Endothelial cell of umbilical vein (primary cell): ENCODE data around the gene NAV3. TPM values are rescaled to one million over a fixed set of nuclear protein-coding genes. Genes with fewer than 3 reads are reported as not detected.

Experiments used
- BruUV-seq: library from RNA; stranded (reverse); fragments of 400-500 nt; replicated peaks from 2 replicates; lab custom pipeline; 2021; lab: Mats Ljungman, UMichigan
- CTCF ChIA-PET: fragments of 300-600, 350-600 bp; sonication (Branson Sonifier 250); formaldehyde crosslinking; loops from one replicate; lab custom pipeline; 2021; ENCODE audit warnings: antibody characterized with exemption, inconsistent platforms; lab: Charles Lee
- POLR2A ChIA-PET: fragments of 300-600, 350-600 bp; sonication (Branson Sonifier 250); formaldehyde crosslinking; loops from one replicate; lab custom pipeline; 2021; ENCODE audit warnings: antibody characterized with exemption, inconsistent platforms; lab: Charles Lee
- DNase-seq: peaks from one replicate; pipeline ENCODE4 v3.0.0-alpha.2; 2011; ENCODE audit warnings: low read depth, low spot score
- FAIRE-seq: peaks from 2 replicates; lab custom pipeline; 2011; peaks lifted over from hg19 to GRCh38; lab: Jason Lieb, UNC
- H2AFZ ChIP-seq: 2 replicates; pipeline ENCODE4 v1.6.0; 2012; ENCODE audit warnings: low read depth, low read length, control low read depth, inconsistent platforms
- H3K27ac ChIP-seq: 2 replicates; pipeline ENCODE4 v1.5.1; 2011; ENCODE audit warnings: low read depth, mild to moderate bottlenecking, control low read depth, low read length, moderate library complexity; ENCODE audit not compliant: insufficient read depth
- H3K27me3 ChIP-seq, 2 experiments: 2 replicates each; pipeline versions ENCODE4 v1.6.0 to v1.6.1; 2011; ENCODE audit warnings: low read length in 2 of 2, mixed read lengths in 1 of 2; ENCODE audit not compliant: control insufficient read depth in 2 of 2, insufficient read depth in 2 of 2
- H3K36me3 ChIP-seq, 2 experiments: 2 replicates in 1 of 2; 3 replicates in 1 of 2; pipeline ENCODE4 v1.5.1; 2011; ENCODE audit warnings: low read length in 2 of 2, mild to moderate bottlenecking in 1 of 2, moderate library complexity in 1 of 2; ENCODE audit not compliant: control insufficient read depth in 2 of 2, insufficient read depth in 2 of 2; ENCODE audit errors: extremely low read depth in 1 of 2
- H3K4me1 ChIP-seq: 3 replicates; pipeline ENCODE4 v1.5.1; 2011; ENCODE audit warnings: mild to moderate bottlenecking, low read length; ENCODE audit not compliant: control insufficient read depth, insufficient read depth; ENCODE audit errors: extremely low read depth
- H3K4me2 ChIP-seq: 2 replicates; pipeline ENCODE4 v1.6.1; 2011; ENCODE audit warnings: low read length, control low read depth, mixed read lengths; ENCODE audit not compliant: insufficient read depth
- H3K4me3 ChIP-seq, 3 experiments: fragments of 200-600 bp in 1 of 3; sonication (generic), shearing (Covaris generic) in 1 of 3; replicated peaks in 1 of 3; 2 replicates each; pipeline ENCODE4 v1.5.1; 2011 to 2016; ENCODE audit warnings: control low read depth in 3 of 3, low read length in 3 of 3, mild to moderate bottlenecking in 2 of 3, inconsistent platforms in 1 of 3, low read depth in 1 of 3, moderate library complexity in 1 of 3; ENCODE audit not compliant: insufficient read depth in 1 of 3
- H3K79me2 ChIP-seq: 2 replicates; pipeline ENCODE4 v1.6.0; 2012; ENCODE audit warnings: low read length, inconsistent platforms; ENCODE audit not compliant: control insufficient read depth, insufficient read depth
- H3K9ac ChIP-seq: replicated peaks from 2 replicates; pipeline ENCODE3; 2011; ENCODE audit warnings: low read length, control low read depth; ENCODE audit not compliant: insufficient read depth; ENCODE audit errors: extremely low read depth
- H3K9me1 ChIP-seq: replicated peaks from 3 replicates; pipeline ENCODE4 v1.6.0; 2011; ENCODE audit warnings: mild to moderate bottlenecking, low read length; ENCODE audit not compliant: control insufficient read depth, insufficient read depth; ENCODE audit errors: extremely low read depth
- H3K9me3 ChIP-seq: replicated peaks from 2 replicates; pipeline ENCODE4 v1.5.1; 2012; ENCODE audit warnings: low read length, inconsistent platforms; ENCODE audit not compliant: control insufficient read depth, insufficient read depth
- H4K20me1 ChIP-seq: replicated peaks from 2 replicates; pipeline ENCODE3; 2011; ENCODE audit warnings: mild to moderate bottlenecking, low read length; ENCODE audit not compliant: control insufficient read depth, insufficient read depth; ENCODE audit errors: extremely low read depth
- EZH2 ChIP-seq: IDR thresholded peaks from 2 replicates; pipeline ENCODE4 v1.6.1; 2012; ENCODE audit warnings: borderline replicate concordance, low read depth, mild to moderate bottlenecking, moderate library complexity, low read length, inconsistent platforms; ENCODE audit not compliant: severe bottlenecking
- GATA2 ChIP-seq: IDR thresholded peaks from 2 replicates; pipeline ENCODE4 v1.7.0; 2011; ENCODE audit warnings: low read depth, mild to moderate bottlenecking, moderate library complexity, mixed read lengths, low read length; ENCODE audit not compliant: insufficient read length, insufficient read depth
- JUN ChIP-seq: IDR thresholded peaks from 2 replicates; pipeline ENCODE4 v1.6.1; 2011; ENCODE audit warnings: borderline replicate concordance, low read depth; ENCODE audit not compliant: insufficient read length, insufficient read depth
- MYC ChIP-seq: IDR thresholded peaks from one replicate; pipeline ENCODE4 v1.6.1; 2011; ENCODE audit warnings: mild to moderate bottlenecking, low read depth, low read length
- POLR2AphosphoS5 ChIP-seq: IDR thresholded peaks from 2 replicates; pipeline ENCODE4 v1.6.1; 2012; ENCODE audit warnings: low read depth, mild to moderate bottlenecking, control low read depth, low read length, moderate library complexity; ENCODE audit not compliant: insufficient read depth
- dilution Hi-C: fragments of 300-500 bp; cut with MboI; formaldehyde crosslinking; loops from one replicate; pipeline ENCODE4 v1.15.0; 2019; ENCODE audit warnings: low sequenced_read_pairs; ENCODE audit not compliant: extremely low pct_ligation_motif_present
- intact Hi-C: fragments of 100-400 bp; cut with micrococcal nuclease; formaldehyde crosslinking; loops from one replicate; pipeline ENCODE4 v1.10.0; 2022
- polyA plus RNA-seq, 4 experiments: library from polyadenylated mRNA; depleted of rRNA in 3 of 4; stranded (reverse) in 3 of 4; unstranded in 1 of 4; fragments of >200 nt; gene quantifications; 2 replicates each; pipeline versions ENCODE4 v1.2.1 to v1.2.3, GENCODE V29; 2011 to 2012; ENCODE audit warnings: missing spikeins in 1 of 4
- total RNA-seq: library from RNA; stranded (reverse); gene quantifications from 2 replicates; pipeline ENCODE4 v1.2.3, GENCODE V29; 2021
- TF ChIP-seq, protein P1 (sequence below): IDR thresholded peaks from 2 replicates; pipeline ENCODE4 v1.6.1; 2011; ENCODE audit not compliant: insufficient read depth, insufficient read length
- TF ChIP-seq, protein P2 (sequence below), 2 donors: IDR thresholded peaks; 1 replicate in 1 of 2; 2 replicates in 1 of 2; pipeline ENCODE4 v1.5.1; 2011; ENCODE audit warnings: low read length in 2 of 2, mild to moderate bottlenecking in 2 of 2, moderate library complexity in 2 of 2, control low read depth in 1 of 2, inconsistent platforms in 1 of 2, low read depth in 1 of 2; ENCODE audit not compliant: insufficient read depth in 1 of 2; ENCODE audit errors: extremely low read depth in 1 of 2

NAV3 gene
- total and polyA plus RNA-seq, 2 donors (not counting 3 experiments of a cell fraction or from before 2014, with no cell fraction given): 6.7 to 40.1 TPM

DNA sequence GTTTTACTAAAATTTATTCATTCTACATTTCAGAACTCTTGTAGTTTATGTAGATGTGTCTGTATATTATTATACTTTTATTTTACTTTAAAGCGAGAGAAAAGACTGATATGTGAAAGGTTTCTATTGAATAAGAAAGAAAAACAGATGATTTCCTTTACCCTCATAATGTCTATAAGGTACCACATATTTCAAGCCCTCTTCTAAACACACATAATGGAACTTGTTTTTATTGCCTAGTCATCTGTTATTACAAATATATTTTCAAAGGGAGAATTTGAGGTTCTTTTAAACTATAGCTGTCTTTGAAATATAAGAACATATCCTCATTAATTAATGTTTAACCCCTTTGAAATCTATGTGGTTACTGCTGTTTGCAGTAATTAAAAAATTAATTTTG lies 34.5 kb downstream of the NAV3 start:
- TF ChIP-seq, protein P1, sequence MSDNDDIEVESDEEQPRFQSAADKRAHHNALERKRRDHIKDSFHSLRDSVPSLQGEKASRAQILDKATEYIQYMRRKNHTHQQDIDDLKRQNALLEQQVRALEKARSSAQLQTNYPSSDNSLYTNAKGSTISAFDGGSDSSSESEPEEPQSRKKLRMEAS: no peak
- TF ChIP-seq EZH2: no peak
- CTCF ChIA-PET: no interaction called here
- Histone ChIP-seq H3K9me3 (no peaks in the 10 kb centered on the region), H3K36me3 (no peaks in the 10 kb centered on the region), H3K27me3 (no peaks in the 10 kb centered on the region), H3K4me2 (no peak overlapping the region), H4K20me1 (no peaks in the 10 kb centered on the region), H3K79me2 (no peaks in the 10 kb centered on the region), H3K9ac (no peak overlapping the region), H3K4me1 (no peaks in the 10 kb centered on the region), H3K9me1 (no peaks in the 10 kb centered on the region), H3K27ac (no peak overlapping the region), H2AFZ (no peak overlapping the region), H3K4me3 (no peak overlapping the region)
- POLR2A ChIA-PET: no interaction called here
- BruUV-seq: no TSS peak
- FAIRE-seq (no peak), DNase-seq (no peak)
- dilution Hi-C loops (no loop called here), intact Hi-C loops (no loop called here)

DNA sequence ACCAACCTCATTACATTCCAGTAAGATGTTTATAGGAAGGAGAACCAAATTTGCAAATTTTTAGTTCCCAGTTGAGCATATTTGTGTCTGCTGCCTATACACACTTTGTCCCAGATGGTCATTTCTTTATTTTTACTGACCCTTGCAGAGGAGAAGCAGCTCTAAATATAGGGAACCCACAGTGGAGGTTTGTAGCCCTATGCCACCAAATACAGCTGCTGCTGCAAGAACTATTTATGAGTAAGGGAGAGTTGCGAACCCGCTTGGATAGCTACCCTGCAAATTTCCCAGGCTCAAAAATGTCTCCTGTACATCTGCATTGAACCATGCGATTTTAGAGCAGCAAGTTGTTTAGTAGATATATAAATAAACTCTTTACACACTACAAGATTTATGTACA lies 48.2 kb downstream of the NAV3 start:
- Histone ChIP-seq H4K20me1 (no peaks in the 10 kb centered on the region), H3K9ac (no peak overlapping the region), H3K36me3 (no peaks in the 10 kb centered on the region), H3K27ac (no peak overlapping the region), H3K27me3 (no peaks in the 10 kb centered on the region), H3K4me2 (no peak overlapping the region), H3K79me2 (no peaks in the 10 kb centered on the region), H3K4me3 (no peak overlapping the region), H3K9me3 (no peaks in the 10 kb centered on the region), H3K9me1 (no peaks in the 10 kb centered on the region), H2AFZ (no peak overlapping the region), H3K4me1 (no peaks in the 10 kb centered on the region)
- intact Hi-C loops: no loop called here
- TF ChIP-seq POLR2AphosphoS5: no peak
- TF ChIP-seq, protein P2, sequence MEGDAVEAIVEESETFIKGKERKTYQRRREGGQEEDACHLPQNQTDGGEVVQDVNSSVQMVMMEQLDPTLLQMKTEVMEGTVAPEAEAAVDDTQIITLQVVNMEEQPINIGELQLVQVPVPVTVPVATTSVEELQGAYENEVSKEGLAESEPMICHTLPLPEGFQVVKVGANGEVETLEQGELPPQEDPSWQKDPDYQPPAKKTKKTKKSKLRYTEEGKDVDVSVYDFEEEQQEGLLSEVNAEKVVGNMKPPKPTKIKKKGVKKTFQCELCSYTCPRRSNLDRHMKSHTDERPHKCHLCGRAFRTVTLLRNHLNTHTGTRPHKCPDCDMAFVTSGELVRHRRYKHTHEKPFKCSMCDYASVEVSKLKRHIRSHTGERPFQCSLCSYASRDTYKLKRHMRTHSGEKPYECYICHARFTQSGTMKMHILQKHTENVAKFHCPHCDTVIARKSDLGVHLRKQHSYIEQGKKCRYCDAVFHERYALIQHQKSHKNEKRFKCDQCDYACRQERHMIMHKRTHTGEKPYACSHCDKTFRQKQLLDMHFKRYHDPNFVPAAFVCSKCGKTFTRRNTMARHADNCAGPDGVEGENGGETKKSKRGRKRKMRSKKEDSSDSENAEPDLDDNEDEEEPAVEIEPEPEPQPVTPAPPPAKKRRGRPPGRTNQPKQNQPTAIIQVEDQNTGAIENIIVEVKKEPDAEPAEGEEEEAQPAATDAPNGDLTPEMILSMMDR (IDR thresholded peaks at IDR 0.05; ENCODE audit: extremely low read depth in 1 of 2, insufficient read depth in 1 of 2, low read depth in 1 of 2, low read length in 2 of 2): no peak
- no peak for TF ChIP-seq JUN
- TF ChIP-seq, protein P1: no peak
- TF ChIP-seq EZH2: no peak
- no peak for TF ChIP-seq MYC
- TF ChIP-seq GATA2: no peak
- no TSS peak for BruUV-seq
- POLR2A ChIA-PET: no interaction called here
- dilution Hi-C loops: no loop called here
- FAIRE-seq: no peak
- CTCF ChIA-PET: interaction anchor here (1.4 to 1.5 kb wide), 3 partner anchors 10 to 36 kb away, joined by 3 to 4 read pairs (median 3); no protein-coding TSS in a partner anchor
- no peak for DNase-seq
